ENCODE results near the gene KCNA3. TPM values are rescaled to one million over a fixed set of nuclear protein-coding genes. Genes with fewer than 3 reads are reported as not detected.

KCNA3 gene
- total and polyA plus RNA-seq, 2 of the 8 experiments (the other 6 are each of a cell fraction or from before 2014, with no cell fraction given) = 0.95 to 1.1 TPM

DNA sequence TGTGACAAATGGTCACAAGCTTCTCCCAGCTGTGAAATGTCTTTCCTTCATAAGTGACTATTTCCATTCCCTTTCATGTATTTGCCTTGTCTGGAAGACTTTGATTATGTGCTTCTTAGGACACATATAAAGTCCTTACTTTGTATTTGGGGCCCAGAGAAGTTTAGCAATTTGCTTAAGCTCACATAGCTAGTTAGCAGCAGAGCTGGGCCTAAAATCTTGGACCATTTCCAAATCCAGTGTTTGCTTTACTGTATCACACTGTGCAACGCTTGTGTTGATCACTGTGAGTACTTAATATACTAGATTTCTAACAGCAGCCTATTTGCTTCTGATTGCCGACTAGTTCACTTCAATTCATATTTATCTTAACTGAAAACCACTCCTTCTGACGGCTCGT, 2.2 kb upstream of the KCNA3 start (continued):
- TF ChIP-seq, protein P1, sequence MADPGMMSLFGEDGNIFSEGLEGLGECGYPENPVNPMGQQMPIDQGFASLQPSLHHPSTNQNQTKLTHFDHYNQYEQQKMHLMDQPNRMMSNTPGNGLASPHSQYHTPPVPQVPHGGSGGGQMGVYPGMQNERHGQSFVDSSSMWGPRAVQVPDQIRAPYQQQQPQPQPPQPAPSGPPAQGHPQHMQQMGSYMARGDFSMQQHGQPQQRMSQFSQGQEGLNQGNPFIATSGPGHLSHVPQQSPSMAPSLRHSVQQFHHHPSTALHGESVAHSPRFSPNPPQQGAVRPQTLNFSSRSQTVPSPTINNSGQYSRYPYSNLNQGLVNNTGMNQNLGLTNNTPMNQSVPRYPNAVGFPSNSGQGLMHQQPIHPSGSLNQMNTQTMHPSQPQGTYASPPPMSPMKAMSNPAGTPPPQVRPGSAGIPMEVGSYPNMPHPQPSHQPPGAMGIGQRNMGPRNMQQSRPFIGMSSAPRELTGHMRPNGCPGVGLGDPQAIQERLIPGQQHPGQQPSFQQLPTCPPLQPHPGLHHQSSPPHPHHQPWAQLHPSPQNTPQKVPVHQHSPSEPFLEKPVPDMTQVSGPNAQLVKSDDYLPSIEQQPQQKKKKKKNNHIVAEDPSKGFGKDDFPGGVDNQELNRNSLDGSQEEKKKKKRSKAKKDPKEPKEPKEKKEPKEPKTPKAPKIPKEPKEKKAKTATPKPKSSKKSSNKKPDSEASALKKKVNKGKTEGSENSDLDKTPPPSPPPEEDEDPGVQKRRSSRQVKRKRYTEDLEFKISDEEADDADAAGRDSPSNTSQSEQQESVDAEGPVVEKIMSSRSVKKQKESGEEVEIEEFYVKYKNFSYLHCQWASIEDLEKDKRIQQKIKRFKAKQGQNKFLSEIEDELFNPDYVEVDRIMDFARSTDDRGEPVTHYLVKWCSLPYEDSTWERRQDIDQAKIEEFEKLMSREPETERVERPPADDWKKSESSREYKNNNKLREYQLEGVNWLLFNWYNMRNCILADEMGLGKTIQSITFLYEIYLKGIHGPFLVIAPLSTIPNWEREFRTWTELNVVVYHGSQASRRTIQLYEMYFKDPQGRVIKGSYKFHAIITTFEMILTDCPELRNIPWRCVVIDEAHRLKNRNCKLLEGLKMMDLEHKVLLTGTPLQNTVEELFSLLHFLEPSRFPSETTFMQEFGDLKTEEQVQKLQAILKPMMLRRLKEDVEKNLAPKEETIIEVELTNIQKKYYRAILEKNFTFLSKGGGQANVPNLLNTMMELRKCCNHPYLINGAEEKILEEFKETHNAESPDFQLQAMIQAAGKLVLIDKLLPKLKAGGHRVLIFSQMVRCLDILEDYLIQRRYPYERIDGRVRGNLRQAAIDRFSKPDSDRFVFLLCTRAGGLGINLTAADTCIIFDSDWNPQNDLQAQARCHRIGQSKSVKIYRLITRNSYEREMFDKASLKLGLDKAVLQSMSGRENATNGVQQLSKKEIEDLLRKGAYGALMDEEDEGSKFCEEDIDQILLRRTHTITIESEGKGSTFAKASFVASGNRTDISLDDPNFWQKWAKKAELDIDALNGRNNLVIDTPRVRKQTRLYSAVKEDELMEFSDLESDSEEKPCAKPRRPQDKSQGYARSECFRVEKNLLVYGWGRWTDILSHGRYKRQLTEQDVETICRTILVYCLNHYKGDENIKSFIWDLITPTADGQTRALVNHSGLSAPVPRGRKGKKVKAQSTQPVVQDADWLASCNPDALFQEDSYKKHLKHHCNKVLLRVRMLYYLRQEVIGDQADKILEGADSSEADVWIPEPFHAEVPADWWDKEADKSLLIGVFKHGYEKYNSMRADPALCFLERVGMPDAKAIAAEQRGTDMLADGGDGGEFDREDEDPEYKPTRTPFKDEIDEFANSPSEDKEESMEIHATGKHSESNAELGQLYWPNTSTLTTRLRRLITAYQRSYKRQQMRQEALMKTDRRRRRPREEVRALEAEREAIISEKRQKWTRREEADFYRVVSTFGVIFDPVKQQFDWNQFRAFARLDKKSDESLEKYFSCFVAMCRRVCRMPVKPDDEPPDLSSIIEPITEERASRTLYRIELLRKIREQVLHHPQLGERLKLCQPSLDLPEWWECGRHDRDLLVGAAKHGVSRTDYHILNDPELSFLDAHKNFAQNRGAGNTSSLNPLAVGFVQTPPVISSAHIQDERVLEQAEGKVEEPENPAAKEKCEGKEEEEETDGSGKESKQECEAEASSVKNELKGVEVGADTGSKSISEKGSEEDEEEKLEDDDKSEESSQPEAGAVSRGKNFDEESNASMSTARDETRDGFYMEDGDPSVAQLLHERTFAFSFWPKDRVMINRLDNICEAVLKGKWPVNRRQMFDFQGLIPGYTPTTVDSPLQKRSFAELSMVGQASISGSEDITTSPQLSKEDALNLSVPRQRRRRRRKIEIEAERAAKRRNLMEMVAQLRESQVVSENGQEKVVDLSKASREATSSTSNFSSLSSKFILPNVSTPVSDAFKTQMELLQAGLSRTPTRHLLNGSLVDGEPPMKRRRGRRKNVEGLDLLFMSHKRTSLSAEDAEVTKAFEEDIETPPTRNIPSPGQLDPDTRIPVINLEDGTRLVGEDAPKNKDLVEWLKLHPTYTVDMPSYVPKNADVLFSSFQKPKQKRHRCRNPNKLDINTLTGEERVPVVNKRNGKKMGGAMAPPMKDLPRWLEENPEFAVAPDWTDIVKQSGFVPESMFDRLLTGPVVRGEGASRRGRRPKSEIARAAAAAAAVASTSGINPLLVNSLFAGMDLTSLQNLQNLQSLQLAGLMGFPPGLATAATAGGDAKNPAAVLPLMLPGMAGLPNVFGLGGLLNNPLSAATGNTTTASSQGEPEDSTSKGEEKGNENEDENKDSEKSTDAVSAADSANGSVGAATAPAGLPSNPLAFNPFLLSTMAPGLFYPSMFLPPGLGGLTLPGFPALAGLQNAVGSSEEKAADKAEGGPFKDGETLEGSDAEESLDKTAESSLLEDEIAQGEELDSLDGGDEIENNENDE (IDR thresholded peaks at IDR 0.05; ENCODE audit: insufficient replicate concordance, low read length) = no peak
- TF ChIP-seq POLR2AphosphoS5 (IDR thresholded peaks at IDR 0.05; ENCODE audit: low read depth, low read length) = no peak
- no peak for TF ChIP-seq RNF2 (IDR thresholded peaks at IDR 0.05; ENCODE audit: borderline replicate concordance, low read depth, low read length, missing control alignments, poor library complexity, severe bottlenecking)
- no peak for TF ChIP-seq RXRA (IDR thresholded peaks at IDR 0.05; ENCODE audit: insufficient read depth, low read depth, low read length)
- no peak for TF ChIP-seq CBX5 (IDR thresholded peaks at IDR 0.05; ENCODE audit: low read depth, low read length)
- no peak for TF ChIP-seq JUN (IDR thresholded peaks at IDR 0.05; ENCODE audit: low read depth, low read length)
- no peak for TF ChIP-seq HDAC6 (IDR thresholded peaks at IDR 0.05; ENCODE audit: low read depth, low read length)
- no peak for TF ChIP-seq SP1 (IDR thresholded peaks at IDR 0.05; ENCODE audit: low read depth, low read length)
- no peak for TF ChIP-seq KDM1A (IDR thresholded peaks at IDR 0.05; ENCODE audit: borderline replicate concordance, low read length)
- TF ChIP-seq NRF1 (IDR thresholded peaks at IDR 0.05; ENCODE audit: low read depth, low read length) = no peak
- TF ChIP-seq CREB1 (IDR thresholded peaks at IDR 0.05) = no peak
